ENCODE data around the gene RPGRIP1. TPM values are rescaled to one million over a fixed set of nuclear protein-coding genes. Genes with fewer than 3 reads are reported as not detected.

Gene RPGRIP1
- polyA plus RNA-seq, 1 donor from 2014 or later = not detected

GRCh38 chr14:21261824-21262223 lies 18.1 kb upstream of the RPGRIP1 start:
- Histone ChIP-seq H3K79me2 (replicated peaks; ENCODE audit: insufficient read depth, low read length) (peaks cover 95% of the 10 kb centered on the region), H2AFZ (ENCODE audit: low read depth, low read length) (no peak overlapping the region), H4K20me1 (ENCODE audit: insufficient read depth) (peaks cover 55% of the 10 kb centered on the region), H3K4me2 (ENCODE audit: low read length) (no peak overlapping the region), H3K4me3 (ENCODE audit: low read length) (no peak overlapping the region), H3K9me2 (ENCODE audit: insufficient read depth, low read length) (no peaks in the 10 kb centered on the region), H3F3A (ENCODE audit: insufficient read depth, low read length, poor library complexity, severe bottlenecking) (no peaks in the 10 kb centered on the region), H3K27me3 (ENCODE audit: insufficient read depth, low read depth, low read length) (no peaks in the 10 kb centered on the region), H3K27ac (ENCODE audit: low read length) (no peak overlapping the region), H3K9ac (ENCODE audit: low read length) (no peak overlapping the region), H3K36me3 (ENCODE audit: insufficient read depth, low read length) (peaks cover 8% of the 10 kb centered on the region), H3K9me3 (ENCODE audit: low read length) (no peaks in the 10 kb centered on the region)
- TF ChIP-seq EZH2 (IDR thresholded peaks at IDR 0.05; ENCODE audit: borderline replicate concordance, insufficient read depth, low read length, poor library complexity, severe bottlenecking) (no peak), POLR2AphosphoS5 (IDR thresholded peaks at IDR 0.05) (no peak)

DNA sequence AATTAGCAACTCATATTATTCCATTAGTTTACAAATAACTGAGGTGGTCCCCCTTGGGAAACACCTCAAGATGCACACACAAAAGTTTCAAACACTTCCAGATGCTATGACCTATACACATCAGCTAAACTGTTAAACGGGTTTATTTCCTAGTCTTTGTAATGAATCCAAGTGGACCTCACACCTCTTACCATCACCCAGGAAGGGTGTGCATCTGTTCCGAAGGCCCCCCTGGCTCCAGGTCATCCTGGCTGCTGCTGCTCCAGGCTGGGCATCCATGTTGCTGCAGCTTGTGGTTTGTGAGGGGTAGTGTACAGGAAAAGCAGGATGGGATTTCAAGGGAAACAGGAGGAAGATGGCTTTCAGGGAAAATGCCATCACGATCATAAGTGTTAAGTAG lies 17.5 kb upstream of the RPGRIP1 start:
- Histone ChIP-seq H3K4me3 (ENCODE audit: low read length) (no peak overlapping the region), H3K27ac (ENCODE audit: low read length) (no peak overlapping the region), H3F3A (ENCODE audit: insufficient read depth, low read length, poor library complexity, severe bottlenecking) (no peaks in the 10 kb centered on the region), H3K9ac (ENCODE audit: low read length) (no peak overlapping the region), H3K36me3 (ENCODE audit: insufficient read depth, low read length) (peaks cover 8% of the 10 kb centered on the region), H3K4me2 (ENCODE audit: low read length) (no peak overlapping the region), H4K20me1 (ENCODE audit: insufficient read depth) (peaks cover 55% of the 10 kb centered on the region), H3K79me2 (replicated peaks; ENCODE audit: insufficient read depth, low read length) (peaks cover 95% of the 10 kb centered on the region), H2AFZ (ENCODE audit: low read depth, low read length) (no peak overlapping the region), H3K9me3 (ENCODE audit: low read length) (no peaks in the 10 kb centered on the region), H3K9me2 (ENCODE audit: insufficient read depth, low read length) (no peaks in the 10 kb centered on the region), H3K27me3 (ENCODE audit: insufficient read depth, low read depth, low read length) (no peaks in the 10 kb centered on the region)
- TF ChIP-seq POLR2AphosphoS5 (IDR thresholded peaks at IDR 0.05) (no peak), SMC3 (conservative IDR thresholded peaks at IDR 0.05; ENCODE audit: poor library complexity) (no peak), MXI1 (conservative IDR thresholded peaks at IDR 0.05; ENCODE audit: poor library complexity, severe bottlenecking) (no peak), EZH2 (IDR thresholded peaks at IDR 0.05; ENCODE audit: borderline replicate concordance, insufficient read depth, low read length, poor library complexity, severe bottlenecking) (no peak), CTCF (IDR thresholded peaks at IDR 0.05; ENCODE audit: poor library complexity, severe bottlenecking) (no peak), EP300 (conservative IDR thresholded peaks at IDR 0.05; ENCODE audit: poor library complexity, severe bottlenecking) (no peak), RAD21 (conservative IDR thresholded peaks at IDR 0.05) (no peak), TAF1 (IDR thresholded peaks at IDR 0.05; ENCODE audit: low read depth) (no peak)
- TF ChIP-seq, protein P1, sequence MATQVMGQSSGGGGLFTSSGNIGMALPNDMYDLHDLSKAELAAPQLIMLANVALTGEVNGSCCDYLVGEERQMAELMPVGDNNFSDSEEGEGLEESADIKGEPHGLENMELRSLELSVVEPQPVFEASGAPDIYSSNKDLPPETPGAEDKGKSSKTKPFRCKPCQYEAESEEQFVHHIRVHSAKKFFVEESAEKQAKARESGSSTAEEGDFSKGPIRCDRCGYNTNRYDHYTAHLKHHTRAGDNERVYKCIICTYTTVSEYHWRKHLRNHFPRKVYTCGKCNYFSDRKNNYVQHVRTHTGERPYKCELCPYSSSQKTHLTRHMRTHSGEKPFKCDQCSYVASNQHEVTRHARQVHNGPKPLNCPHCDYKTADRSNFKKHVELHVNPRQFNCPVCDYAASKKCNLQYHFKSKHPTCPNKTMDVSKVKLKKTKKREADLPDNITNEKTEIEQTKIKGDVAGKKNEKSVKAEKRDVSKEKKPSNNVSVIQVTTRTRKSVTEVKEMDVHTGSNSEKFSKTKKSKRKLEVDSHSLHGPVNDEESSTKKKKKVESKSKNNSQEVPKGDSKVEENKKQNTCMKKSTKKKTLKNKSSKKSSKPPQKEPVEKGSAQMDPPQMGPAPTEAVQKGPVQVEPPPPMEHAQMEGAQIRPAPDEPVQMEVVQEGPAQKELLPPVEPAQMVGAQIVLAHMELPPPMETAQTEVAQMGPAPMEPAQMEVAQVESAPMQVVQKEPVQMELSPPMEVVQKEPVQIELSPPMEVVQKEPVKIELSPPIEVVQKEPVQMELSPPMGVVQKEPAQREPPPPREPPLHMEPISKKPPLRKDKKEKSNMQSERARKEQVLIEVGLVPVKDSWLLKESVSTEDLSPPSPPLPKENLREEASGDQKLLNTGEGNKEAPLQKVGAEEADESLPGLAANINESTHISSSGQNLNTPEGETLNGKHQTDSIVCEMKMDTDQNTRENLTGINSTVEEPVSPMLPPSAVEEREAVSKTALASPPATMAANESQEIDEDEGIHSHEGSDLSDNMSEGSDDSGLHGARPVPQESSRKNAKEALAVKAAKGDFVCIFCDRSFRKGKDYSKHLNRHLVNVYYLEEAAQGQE (IDR thresholded peaks at IDR 0.05; ENCODE audit: borderline replicate concordance) = no peak

Data from neural cell (in vitro differentiated cells).